HG02798 (cell line): ENCODE measurements around the gene EPS8L1.
"Not testable (repeated sequence)": the region's sequence is repeated elsewhere in the genome, so short reads cannot be mapped to it uniquely, and the experiment has no call there.

ENCODE experiments used
- ATAC-seq: cut with Tn5 transposase; IDR thresholded peaks from one replicate; pipeline ENCODE4 v1.9.1; 2021; ENCODE audit warnings: mild to moderate bottlenecking; ENCODE audit not compliant: unreplicated experiment, poor library complexity

Gene EPS8L1

DNA sequence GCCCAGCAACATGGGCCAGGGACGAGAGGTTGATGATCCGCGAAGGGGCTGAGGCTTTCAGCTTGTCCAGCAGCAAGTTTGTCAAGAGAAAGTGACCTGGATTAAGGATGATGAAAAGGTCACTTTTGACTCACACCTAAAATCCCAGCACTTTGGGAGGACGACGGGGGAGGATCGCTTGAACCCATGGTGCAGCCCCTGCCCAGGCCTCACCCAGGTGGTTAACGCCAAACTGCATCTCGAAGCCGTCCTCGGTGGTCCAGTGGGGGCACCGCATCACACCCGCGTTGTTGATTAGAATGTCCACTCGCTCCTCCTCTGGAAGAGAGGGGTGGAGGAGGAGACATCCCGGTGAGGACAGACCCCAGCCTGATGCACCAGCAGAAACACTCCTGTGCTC is 27.2 kb upstream of the EPS8L1 start:
- no peak for ATAC-seq

DNA sequence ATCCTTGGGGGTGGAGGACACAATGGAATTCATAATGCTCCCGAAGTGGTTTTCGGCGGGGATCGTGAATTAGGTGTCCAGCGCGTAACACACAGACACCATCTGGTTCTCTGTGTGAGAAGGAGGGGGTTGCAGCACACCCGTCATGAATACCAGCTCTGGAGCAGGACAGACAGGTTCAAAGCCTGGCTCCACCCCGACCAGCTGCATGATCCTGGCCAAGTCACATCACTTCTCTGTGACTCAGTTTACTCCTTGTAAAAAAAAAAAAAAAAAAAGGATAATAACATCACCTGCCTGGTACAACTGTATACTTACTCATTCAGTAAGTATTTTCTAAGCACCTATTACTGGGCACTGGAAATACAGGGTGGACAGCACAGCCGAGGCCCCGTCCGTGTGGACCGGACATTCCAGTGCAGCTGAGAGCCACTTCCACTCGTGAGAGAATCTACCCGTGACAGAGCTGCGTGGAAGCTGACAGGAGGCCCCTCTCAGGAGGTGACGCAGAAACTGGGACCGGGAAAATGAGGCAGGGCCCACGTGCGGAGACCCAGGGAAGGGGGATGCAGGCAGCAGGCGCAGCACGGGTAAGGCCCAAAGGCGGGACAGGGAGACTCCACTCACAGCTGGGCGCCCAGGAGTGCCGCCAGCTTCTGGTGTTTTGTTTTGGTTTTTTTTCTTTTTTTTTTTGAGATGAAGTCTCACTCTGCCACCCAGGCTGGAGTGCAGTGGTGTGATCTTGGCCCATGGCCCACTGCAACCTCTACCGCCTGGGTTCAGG is 24.7 kb upstream of the EPS8L1 start:
- ATAC-seq: no peak

- no peak for ATAC-seq
Measured at GRCh38 chr19:55053735-55054134, 21.9 kb upstream of the EPS8L1 start.

GRCh38 chr19:55056827-55057226 is 18.8 kb upstream of the EPS8L1 start:
- ATAC-seq: no peak

- no peak for ATAC-seq
Measured at GRCh38 chr19:55058781-55059610, 16.7 kb upstream of the EPS8L1 start.

GRCh38 chr19:55060287-55060686 is 15.4 kb upstream of the EPS8L1 start:
- not testable (repeated sequence) for ATAC-seq

DNA sequence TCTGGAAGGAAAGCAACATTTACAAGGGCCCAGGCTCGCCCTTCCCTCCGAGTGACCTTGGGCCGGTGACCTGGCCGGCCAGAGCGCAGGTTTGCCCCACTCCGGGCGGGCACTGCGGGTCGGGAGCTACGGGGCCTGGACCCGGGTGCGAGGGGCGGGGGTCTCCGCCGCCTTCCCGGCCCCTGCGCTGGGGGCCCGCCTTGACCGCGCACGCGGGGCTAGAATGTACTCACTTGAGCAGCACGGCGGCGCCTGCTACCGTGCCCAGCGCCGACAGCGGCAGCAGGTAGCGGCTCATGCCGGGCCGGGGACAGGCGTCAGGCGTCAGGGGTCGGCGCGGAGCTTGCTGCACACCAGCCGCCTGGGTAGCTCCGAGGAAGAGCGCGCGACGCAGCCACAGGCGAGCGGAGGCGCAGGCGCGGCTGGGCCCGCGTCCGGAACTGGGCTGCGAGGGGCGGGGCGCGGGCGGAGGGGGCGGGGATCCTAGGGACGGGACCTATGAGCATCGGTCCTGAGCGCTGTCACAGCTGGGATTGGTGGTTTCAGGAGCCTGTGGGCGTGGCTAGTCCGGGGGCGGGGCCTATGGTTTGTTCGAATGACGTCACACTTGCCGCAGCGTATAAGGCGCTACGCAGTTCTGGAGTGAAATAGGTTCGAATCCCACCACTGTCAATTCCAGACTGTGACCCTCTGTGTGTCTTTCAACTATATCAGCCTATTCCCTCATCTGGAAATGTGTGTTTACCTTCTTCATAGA is 12.8 kb upstream of the EPS8L1 start, which contains the start of gene RDH13:
Gene RDH13 (minus strand): TSS at position 414 of the 757 bp plus-strand sequence. CDS start 116 bp downstream, at position 298.
- peak; percentile 97 for ATAC-seq

DNA sequence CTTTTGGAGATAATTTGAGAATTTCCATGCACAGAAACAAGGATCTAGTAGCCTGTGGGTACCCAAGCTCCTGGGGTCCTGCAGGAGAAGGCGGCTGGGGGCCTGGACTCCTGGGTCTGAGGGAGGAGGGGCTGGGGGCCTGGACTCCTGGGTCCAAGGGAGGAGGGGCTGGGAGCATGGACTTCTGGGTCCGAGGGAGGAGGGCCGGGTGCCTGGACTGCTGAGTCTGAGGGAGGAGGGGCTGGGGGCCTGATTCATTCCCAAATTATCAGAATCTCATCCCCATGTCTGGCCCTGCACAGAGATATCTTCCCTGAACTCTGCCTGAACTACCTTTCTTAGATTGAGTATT is 12.2 kb upstream of the EPS8L1 start:
- ATAC-seq: no peak

DNA sequence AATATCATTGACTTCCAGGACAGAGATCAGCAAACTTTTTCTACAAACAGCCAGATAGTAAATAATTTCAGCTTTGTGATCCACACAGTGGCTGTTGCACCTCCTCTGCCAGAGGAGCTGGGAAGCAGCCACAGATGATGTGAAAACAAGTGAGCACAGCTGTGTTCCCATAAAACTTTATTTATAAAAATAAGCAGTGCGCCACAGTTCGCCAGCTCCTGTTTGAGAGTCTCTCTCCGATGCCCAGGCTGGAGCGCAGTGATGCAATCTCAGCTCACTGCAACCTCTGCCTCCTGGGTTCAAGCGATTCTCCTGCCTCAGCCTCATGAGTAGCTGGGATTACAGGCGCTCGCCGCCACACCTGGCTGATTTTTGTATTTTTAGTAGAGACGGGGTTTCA is 10.2 kb upstream of the EPS8L1 start:
- ATAC-seq: not testable (repeated sequence)

- ATAC-seq: no peak
Measured at GRCh38 chr19:55066107-55066709, 9.5 kb upstream of the EPS8L1 start.

GRCh38 chr19:55067869-55068268 is 7.8 kb upstream of the EPS8L1 start:
- ATAC-seq: no peak

GRCh38 chr19:55068950-55069864 is 6.5 kb upstream of the EPS8L1 start:
- no peak for ATAC-seq

DNA sequence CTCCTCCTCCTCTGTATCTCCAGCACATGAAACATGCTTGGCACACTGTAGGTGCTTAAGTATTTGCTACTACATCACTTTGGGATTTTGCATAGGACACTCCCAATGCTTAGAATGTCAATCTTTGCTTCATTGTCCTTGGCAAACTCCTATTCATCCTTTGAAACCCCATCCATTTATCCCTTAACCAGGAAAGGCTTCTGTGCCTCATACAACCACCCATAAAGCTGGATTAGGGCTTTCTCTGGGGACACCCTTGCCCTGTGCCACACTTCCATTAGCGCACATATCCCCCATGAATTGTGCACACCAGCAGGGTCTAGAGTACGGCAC is 5.8 kb upstream of the EPS8L1 start:
- ATAC-seq: no peak

DNA sequence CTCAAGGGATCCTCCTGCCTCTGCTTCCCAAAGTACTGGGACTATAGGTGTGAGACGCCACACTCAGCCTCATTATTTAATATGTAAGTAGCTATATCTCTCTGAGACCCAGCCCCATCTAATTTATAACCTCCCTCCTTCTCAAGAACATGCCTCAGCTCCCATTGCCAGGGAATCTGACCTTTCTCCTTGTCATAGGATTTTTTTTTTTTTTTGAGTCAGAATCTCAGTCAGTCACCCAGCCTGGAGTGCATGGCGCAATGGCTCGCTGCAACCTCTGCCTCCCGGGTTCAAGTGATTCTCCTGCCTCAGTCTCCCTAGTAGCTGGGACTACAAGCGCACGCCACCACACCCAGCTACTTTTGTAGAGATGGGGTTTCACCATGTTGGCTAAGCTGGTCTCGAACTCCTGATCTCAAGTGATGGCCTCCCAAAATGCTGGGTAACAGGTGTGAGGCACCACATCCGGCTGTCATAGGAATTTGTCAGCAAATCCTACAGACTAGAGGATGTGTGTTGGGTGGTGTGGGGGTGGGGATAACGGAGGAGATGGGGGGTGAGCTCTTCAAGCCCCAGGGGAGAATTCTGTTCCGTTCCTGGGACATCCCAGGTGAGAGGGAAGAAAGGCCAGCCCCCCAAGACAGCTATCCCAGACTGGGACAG is 5.1 kb upstream of the EPS8L1 start:
- ATAC-seq: no peak

GRCh38 chr19:55071129-55071502 is 4.6 kb upstream of the EPS8L1 start:
- ATAC-seq: no peak

DNA sequence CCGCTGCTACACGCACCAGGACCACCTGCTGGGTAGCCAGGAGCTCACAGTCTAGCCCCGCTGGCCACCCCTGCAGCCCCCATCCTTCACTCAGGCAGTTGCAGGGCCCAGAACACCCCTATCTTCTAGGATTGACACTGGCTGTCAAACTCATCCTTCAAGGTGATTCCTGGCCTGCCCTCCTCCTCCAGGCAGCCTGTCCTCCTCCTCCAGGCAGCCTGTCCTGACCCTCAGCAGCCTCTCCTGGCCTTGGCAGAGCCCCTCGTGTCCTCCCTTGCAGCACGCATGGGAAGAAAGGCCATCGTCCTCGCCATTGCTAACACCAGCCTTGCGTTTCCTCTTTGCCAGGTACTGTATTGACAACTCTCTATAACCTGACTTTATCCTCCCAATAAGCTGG is 3.8 kb upstream of the EPS8L1 start:
- ATAC-seq: no peak

DNA sequence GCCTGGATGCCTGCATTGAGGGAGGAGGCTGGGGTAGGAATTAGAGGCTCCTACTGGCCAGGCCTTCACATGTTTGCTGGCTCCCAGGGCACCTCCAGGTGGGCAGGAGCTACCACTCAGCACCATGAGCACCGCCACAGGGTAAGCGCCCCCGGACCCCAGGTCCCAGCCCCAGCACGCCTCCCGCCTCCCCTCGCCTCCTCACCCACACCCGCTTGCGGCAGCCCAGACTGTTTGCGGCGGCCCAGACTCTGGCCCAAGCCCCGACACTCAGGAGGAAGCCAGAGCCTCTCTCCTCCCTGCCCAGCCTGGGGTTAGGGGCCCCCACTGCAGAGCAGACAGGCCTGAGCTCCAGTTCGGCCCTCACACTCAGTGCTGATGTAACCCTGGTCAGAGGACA is 652 bp downstream of the EPS8L1 start:
- no peak for ATAC-seq

- ATAC-seq: no peak
Measured at GRCh38 chr19:55077106-55077505, 1.4 kb downstream of the EPS8L1 start.

DNA sequence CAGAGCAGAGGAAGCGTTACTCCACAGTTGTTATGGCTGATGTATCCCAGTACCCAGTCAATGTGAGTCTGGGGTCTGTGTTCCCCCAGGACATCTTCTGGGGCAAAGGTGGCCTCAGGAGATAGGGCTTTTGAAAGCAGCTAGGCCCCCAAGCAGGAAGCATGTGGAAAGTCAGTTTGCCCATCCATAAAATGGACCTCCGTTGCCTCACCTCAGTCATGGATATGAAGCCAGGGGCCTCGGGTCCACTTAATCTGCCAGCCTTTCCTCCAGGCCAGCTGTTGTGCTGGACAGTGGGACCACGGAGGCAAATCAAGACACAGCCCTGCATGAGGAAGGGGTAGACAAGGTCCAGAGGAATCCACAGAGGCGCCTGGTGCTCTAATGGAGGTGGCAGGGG is 3.3 kb downstream of the EPS8L1 start:
- ATAC-seq: no peak
